Uterus (tissue), 2 donors: ENCODE data around the gene SF3B2.

ENCODE experiments used
- CTCF ChIP-seq, 4 experiments: fragments of 200-600 bp in 2 of 4; fragments of 450-650 bp in 2 of 4; sonication (generic) in 2 of 4; IDR thresholded peaks; one replicate each; pipeline ENCODE4 v1.5.1; 2016 to 2019; ENCODE audit warnings: antibody characterized with exemption in 4 of 4, mild to moderate bottlenecking in 2 of 4, moderate library complexity in 1 of 4
- POLR2A ChIP-seq, 2 donors: fragments of 450-650 bp; IDR thresholded peaks; one replicate each; pipeline ENCODE4 v1.6.1; 2016; ENCODE audit warnings: antibody characterized with exemption in 2 of 2, mild to moderate bottlenecking in 1 of 2, moderate library complexity in 1 of 2

- TF ChIP-seq CTCF (IDR thresholded peaks at IDR 0.05) (no peak), POLR2A (IDR thresholded peaks at IDR 0.05) (no peak)
These were observed 37.2 kb upstream of the SF3B2 start for GRCh38 chr11:66014804-66015453.
